ENCODE data around the gene SLC26A5. TPM values are rescaled to one million over a fixed set of nuclear protein-coding genes. Genes with fewer than 3 reads are reported as not detected.

SLC26A5 gene
- not detected in 5 replicates for total RNA-seq (2022; extraction: Qiagen RNA extraction; ENCODE audit: low read depth)

GRCh38 chr7:103446049-103446520 is at the start of gene SLC26A5:
Gene SLC26A5 (minus strand): TSS chr7:103446207. CDS start chr7:103421514, 24,693 bp downstream.

GRCh38 chr7:103347507-103348267 is 98.3 kb downstream of the SLC26A5 start, which contains the start of gene PSMC2:
Gene PSMC2 (plus strand): TSS chr7:103347643. CDS start chr7:103347712, 69 bp downstream.

GRCh38 chr7:103344453-103345149 is 101.4 kb downstream of the SLC26A5 start, which contains the start of gene DNAJC2:
Gene DNAJC2 (minus strand): TSS chr7:103344767. CDS start chr7:103344622, 145 bp downstream.

Other genes with a start within 250 kb of the SLC26A5 start
- gene PMPCB, start 148.8 kb downstream of the SLC26A5 start, total RNA-seq (2022; extraction: Qiagen RNA extraction; ENCODE audit: low read depth): 62.4 to 70.0 TPM (median 67.0 TPM) in 5 replicates
- 41.5 to 50.6 TPM (median 46.6 TPM) in 5 replicates for gene DNAJC2, start 101.4 kb downstream of the SLC26A5 start, total RNA-seq (2022; extraction: Qiagen RNA extraction; ENCODE audit: low read depth)
- 161 to 193 TPM (median 169 TPM) in 5 replicates for gene PSMC2, start 98.6 kb downstream of the SLC26A5 start, total RNA-seq (2022; extraction: Qiagen RNA extraction; ENCODE audit: low read depth)

Data from A549 treated with DMSO at 1 μM for 4 hours (cell line).